ENCODE measurements around the gene ATG7.

Gene ATG7

GRCh38 chr3:11310258-11310657, 38.1 kb downstream of the ATG7 start:
- H3K27me3 ChIP-seq (ENCODE audit: insufficient read depth, poor library complexity, severe bottlenecking): no peaks in the 10 kb centered on the region
- no peak overlapping the region for H3K4me3 ChIP-seq (replicated peaks; ENCODE audit: insufficient read depth, low read length)
- TF ChIP-seq, protein P1, sequence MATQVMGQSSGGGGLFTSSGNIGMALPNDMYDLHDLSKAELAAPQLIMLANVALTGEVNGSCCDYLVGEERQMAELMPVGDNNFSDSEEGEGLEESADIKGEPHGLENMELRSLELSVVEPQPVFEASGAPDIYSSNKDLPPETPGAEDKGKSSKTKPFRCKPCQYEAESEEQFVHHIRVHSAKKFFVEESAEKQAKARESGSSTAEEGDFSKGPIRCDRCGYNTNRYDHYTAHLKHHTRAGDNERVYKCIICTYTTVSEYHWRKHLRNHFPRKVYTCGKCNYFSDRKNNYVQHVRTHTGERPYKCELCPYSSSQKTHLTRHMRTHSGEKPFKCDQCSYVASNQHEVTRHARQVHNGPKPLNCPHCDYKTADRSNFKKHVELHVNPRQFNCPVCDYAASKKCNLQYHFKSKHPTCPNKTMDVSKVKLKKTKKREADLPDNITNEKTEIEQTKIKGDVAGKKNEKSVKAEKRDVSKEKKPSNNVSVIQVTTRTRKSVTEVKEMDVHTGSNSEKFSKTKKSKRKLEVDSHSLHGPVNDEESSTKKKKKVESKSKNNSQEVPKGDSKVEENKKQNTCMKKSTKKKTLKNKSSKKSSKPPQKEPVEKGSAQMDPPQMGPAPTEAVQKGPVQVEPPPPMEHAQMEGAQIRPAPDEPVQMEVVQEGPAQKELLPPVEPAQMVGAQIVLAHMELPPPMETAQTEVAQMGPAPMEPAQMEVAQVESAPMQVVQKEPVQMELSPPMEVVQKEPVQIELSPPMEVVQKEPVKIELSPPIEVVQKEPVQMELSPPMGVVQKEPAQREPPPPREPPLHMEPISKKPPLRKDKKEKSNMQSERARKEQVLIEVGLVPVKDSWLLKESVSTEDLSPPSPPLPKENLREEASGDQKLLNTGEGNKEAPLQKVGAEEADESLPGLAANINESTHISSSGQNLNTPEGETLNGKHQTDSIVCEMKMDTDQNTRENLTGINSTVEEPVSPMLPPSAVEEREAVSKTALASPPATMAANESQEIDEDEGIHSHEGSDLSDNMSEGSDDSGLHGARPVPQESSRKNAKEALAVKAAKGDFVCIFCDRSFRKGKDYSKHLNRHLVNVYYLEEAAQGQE (IDR thresholded peaks at IDR 0.05; ENCODE audit: insufficient replicate concordance, low read depth): no peak
- DNase-seq (ENCODE audit: low read depth in 1 of 2, low spot score in 1 of 2): no peak
- H3K27ac ChIP-seq (replicated peaks): no peak overlapping the region

DNA sequence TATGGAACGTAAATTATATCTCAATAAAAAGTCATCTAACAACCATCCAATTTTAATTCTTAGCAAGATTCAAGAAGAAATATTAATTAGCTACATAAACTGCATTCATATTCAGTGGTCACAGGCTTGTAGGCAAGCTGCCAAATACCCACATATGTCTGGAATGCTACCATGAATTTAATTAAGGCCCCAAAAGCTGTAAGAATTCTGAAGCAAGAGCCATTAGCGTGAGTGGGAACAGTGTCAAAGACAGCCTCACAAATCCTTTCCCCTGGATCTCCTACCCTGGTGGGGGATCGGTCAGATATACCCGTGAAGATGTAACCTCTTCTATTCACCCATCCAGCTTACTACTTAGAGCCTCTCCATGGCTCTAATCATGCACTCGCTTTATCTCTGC, 40.0 kb downstream of the ATG7 start:
- no peak for TF ChIP-seq CTCF (IDR thresholded peaks at IDR 0.05; ENCODE audit: insufficient read depth, low read length)
- no peak for TF ChIP-seq SPI1 (IDR thresholded peaks at IDR 0.05; ENCODE audit: borderline replicate concordance, low read depth)
- TF ChIP-seq POLR2AphosphoS5 (IDR thresholded peaks at IDR 0.05; ENCODE audit: low read depth): no peak
- TF ChIP-seq, protein P1 (IDR thresholded peaks at IDR 0.05; ENCODE audit: insufficient replicate concordance, low read depth): no peak
- TF ChIP-seq GABPA (IDR thresholded peaks at IDR 0.05; ENCODE audit: low read depth): no peak
- DNase-seq (ENCODE audit: low read depth in 1 of 2, low spot score in 1 of 2): no peak
- Histone ChIP-seq H3K27me3 (ENCODE audit: insufficient read depth, poor library complexity, severe bottlenecking) (no peaks in the 10 kb centered on the region), H3K27ac (replicated peaks) (no peak overlapping the region; the same call in 1 of the 2 replicates), H3K4me3 (replicated peaks; ENCODE audit: insufficient read depth, low read length) (no peak overlapping the region)

DNA sequence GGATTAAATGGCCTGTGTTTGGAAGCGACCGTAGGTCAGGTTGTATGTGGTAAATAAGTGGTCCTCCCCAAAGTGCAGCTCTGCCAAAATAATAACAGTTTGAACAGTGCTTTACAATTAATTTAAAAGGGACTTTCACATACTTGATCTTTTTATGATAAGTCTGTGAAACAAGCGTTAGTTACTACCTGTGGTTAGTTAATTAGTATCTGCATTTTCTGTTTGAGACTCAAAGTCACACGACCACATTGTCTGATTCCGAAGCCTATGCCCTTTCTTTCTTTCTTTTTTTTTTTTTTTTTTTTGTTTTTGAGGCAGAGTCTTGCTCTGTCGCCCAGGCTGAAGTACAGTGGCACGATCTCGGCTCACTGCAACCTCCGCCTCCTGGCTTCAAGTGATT, 45.1 kb downstream of the ATG7 start:
- Histone ChIP-seq H3K27me3 (ENCODE audit: insufficient read depth, poor library complexity, severe bottlenecking) (no peaks in the 10 kb centered on the region), H3K4me3 (replicated peaks; ENCODE audit: insufficient read depth, low read length) (no peak overlapping the region), H3K27ac (replicated peaks) (no peak overlapping the region)
- TF ChIP-seq GABPA (IDR thresholded peaks at IDR 0.05; ENCODE audit: low read depth) (no peak), CTCF (IDR thresholded peaks at IDR 0.05; ENCODE audit: insufficient read depth, low read length) (no peak), SPI1 (IDR thresholded peaks at IDR 0.05; ENCODE audit: borderline replicate concordance, low read depth) (no peak), POLR2AphosphoS5 (IDR thresholded peaks at IDR 0.05; ENCODE audit: low read depth) (no peak)
- TF ChIP-seq, protein P1 (IDR thresholded peaks at IDR 0.05; ENCODE audit: insufficient replicate concordance, low read depth): no peak
- DNase-seq (ENCODE audit: low read depth in 1 of 2, low spot score in 1 of 2): no peak

DNA sequence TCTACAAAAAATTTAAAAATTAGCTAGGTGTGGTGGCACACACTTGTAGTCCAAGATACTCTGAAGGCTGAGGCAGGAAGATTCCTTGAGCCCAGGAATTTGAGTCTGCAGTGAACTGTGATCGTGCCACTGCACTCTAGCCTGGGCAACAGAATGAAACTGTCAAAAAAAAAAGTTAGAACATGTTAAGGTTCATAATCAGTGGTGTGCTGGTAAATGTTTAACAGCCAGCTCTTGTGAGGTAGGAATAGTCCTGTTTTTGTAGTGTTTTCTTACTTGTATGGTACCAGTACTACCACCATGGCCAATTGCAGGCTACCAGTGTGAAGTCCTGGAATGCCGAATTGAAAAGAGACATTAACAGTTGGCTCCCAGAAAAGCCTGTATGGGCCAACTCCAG, 50.7 kb downstream of the ATG7 start:
- no peak for DNase-seq (ENCODE audit: low read depth in 1 of 2, low spot score in 1 of 2)
- Histone ChIP-seq H3K27ac (replicated peaks) (no peak overlapping the region), H3K27me3 (ENCODE audit: insufficient read depth, poor library complexity, severe bottlenecking) (no peaks in the 10 kb centered on the region), H3K4me3 (replicated peaks; ENCODE audit: insufficient read depth, low read length) (no peak overlapping the region)
- TF ChIP-seq CTCF (IDR thresholded peaks at IDR 0.05; ENCODE audit: insufficient read depth, low read length) (no peak), SPI1 (IDR thresholded peaks at IDR 0.05; ENCODE audit: borderline replicate concordance, low read depth) (no peak), GABPA (IDR thresholded peaks at IDR 0.05; ENCODE audit: low read depth) (no peak), POLR2AphosphoS5 (IDR thresholded peaks at IDR 0.05; ENCODE audit: low read depth) (no peak)
- TF ChIP-seq, protein P1 (IDR thresholded peaks at IDR 0.05; ENCODE audit: insufficient replicate concordance, low read depth): no peak

Data from HL-60 (cell line).